Subcutaneous adipose tissue (tissue), 4 donors: ENCODE data around the gene REXO5. TPM values are rescaled to one million over a fixed set of nuclear protein-coding genes. Genes with fewer than 3 reads are reported as not detected.

ENCODE experiments used
- total RNA-seq, 4 donors: library from RNA; depleted of rRNA; stranded (reverse); fragments of >200 nt; gene quantifications; one replicate each; pipeline ENCODE4 v1.1.0, GENCODE V29; 2016
- TF ChIP-seq, protein P1 (sequence below): fragments of 450-650 bp; IDR thresholded peaks from one replicate; pipeline ENCODE4 v1.5.1; 2016; ENCODE audit warnings: low read depth, mild to moderate bottlenecking, control low read depth, antibody characterized with exemption, moderate library complexity

REXO5 gene
- total RNA-seq, 4 donors from 2014 or later: 3.6 to 6.5 (median 5.3) TPM

DNA sequence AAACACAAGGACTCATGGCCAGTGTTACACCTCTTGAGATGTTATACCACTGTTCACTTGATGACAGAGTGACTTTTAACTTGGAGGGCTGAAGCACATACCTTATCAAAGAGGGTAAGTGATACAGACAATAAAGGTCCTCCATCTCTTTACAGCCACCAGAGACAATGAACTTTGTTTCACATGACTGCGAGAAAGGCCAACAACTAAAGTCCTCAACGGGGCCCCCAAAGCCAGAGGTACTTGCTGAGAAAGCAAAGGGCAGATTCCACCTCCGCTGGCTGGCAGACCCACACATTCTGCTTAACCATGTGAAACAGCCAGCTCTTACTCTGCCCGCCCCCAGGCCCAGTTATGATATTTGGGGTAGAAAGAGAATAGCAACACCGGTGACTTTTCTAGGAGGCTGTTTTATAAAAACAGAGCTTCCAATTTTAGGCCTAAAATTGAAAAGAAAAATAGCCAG lies 72.4 kb downstream of the REXO5 start:
- TF ChIP-seq, protein P1, sequence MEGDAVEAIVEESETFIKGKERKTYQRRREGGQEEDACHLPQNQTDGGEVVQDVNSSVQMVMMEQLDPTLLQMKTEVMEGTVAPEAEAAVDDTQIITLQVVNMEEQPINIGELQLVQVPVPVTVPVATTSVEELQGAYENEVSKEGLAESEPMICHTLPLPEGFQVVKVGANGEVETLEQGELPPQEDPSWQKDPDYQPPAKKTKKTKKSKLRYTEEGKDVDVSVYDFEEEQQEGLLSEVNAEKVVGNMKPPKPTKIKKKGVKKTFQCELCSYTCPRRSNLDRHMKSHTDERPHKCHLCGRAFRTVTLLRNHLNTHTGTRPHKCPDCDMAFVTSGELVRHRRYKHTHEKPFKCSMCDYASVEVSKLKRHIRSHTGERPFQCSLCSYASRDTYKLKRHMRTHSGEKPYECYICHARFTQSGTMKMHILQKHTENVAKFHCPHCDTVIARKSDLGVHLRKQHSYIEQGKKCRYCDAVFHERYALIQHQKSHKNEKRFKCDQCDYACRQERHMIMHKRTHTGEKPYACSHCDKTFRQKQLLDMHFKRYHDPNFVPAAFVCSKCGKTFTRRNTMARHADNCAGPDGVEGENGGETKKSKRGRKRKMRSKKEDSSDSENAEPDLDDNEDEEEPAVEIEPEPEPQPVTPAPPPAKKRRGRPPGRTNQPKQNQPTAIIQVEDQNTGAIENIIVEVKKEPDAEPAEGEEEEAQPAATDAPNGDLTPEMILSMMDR: no peak

DNA sequence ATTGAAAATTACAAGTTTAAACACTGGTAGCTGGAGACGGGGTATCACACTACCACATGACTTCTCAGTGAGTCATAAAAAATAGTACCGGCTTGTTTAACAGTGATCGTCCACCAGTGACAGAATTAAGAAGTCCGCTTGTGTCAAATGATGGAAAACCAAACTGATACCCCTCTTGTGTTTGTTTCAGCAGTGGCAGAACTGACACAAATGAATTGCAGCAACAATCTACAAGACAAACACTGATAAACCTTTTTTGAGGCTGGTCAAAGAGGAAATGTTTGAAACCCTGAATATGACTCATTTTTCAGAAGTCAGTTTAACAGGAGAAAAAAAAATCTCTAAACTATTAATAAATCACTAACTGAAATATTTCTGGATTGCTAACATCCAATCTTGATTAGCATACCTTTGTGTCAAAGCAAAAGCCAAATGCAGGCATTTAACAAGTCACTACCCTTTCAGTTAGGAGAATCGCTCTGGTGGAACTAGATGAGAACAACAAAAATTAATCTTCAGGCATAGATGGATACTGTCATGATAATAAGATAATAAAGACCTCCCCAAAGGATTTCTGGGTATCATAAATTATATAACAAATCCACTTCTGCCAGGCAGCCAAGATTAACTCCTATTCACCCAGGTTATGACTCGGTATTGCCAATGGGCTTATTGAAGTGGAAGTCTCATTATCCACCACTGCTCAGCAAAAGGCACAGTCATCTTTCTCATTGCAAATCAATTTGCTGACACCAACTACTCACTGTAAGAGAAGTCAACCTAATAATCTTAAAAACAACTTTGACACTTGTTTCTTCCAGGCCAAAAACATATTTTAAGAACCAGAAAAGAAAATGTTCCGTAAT lies 73.1 kb downstream of the REXO5 start:
- TF ChIP-seq, protein P1: no peak

DNA sequence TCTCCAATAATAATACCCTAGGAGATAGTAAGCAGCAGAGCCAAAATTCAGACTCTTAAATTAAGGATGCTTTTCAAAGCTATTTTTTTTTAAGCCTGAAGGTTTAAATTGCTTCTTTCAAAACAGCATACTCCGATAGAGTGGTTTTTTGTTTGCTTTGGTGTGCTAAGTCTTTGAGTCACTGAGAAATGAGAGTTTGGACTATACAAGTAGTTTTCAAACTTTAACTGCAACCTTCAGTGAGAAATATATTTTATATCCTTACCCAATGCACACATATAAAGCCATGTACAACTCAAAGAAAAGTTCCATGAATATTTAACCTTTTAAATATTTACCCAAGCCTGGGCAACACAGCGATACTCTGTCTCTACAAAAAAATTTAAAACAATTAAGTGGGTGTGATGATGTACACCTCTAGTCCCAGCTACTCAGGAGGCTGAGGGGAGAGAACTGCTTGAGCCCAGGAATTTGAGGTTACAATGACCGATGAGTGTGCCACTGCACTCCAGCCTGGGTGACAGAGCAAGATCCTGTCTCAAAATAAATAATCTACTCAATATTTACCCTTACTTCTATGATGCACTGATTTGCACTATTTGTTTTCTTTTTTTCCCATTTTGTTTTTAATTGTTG lies 74.7 kb downstream of the REXO5 start:
- TF ChIP-seq, protein P1: no peak

DNA sequence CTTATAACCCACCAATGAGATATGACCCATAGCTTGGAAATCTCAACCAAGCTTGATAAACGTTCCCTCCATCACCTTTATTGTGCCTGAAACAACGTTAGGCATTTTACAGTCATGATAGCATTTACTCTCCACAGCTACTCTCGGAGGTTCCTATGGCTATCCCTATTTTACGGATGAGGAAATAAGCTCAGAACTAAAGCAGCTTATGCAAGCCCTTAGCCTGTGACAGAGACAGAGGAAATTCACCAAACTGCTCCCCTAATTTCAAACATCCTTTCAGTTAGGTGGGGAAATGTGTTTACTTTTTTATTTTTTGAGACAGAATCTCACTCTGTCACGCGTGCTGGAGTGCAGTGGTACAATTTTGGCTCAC lies 75.2 kb downstream of the REXO5 start:
- TF ChIP-seq, protein P1: no peak

DNA sequence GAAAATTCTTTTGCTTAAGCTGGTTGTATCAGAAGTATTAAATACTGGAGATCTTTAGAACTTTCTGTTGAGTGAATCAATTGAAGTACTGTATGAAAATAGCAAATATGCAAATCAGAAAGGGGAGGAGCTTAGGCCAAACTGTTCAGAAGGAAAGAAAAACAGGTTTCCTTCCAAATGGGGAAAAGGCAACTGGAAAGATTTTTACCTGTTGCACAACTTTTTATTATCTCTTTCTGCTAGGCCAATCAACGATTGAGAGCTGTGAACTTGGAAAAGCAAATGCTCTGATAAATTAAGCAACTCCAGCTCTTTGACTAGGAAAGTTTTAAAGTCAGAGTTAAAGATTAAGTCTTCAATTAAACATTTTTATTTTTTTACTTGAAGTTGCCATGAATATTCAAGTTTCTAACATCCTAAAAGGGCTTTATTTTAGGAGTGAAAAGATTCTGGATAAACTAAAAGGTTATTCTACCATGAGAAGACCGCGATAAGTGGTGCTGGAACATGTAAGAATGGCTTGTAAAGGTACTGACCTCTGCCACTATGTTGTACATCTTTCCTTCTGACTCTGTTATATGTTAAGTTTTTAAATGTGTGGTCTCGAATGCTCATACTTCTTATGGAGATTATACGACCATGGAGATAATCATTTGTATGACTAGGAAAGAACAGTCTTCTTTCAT lies 77.4 kb downstream of the REXO5 start:
- TF ChIP-seq, protein P1: no peak

DNA sequence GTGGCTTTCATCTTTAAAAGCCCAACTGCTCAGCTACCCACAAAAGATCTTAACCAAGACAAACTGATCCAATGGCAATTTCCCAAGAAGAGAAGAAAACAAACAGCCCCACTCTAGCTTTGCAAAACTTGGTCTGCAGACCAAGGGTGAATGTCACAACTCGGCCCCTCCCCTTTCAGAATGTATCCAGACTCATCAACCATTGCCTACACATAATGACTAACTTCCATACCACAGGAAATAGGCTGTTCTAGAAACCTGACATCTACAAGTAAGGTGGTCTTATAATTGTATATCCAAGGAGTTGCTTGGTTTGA lies 77.9 kb downstream of the REXO5 start:
- TF ChIP-seq, protein P1: no peak

DNA sequence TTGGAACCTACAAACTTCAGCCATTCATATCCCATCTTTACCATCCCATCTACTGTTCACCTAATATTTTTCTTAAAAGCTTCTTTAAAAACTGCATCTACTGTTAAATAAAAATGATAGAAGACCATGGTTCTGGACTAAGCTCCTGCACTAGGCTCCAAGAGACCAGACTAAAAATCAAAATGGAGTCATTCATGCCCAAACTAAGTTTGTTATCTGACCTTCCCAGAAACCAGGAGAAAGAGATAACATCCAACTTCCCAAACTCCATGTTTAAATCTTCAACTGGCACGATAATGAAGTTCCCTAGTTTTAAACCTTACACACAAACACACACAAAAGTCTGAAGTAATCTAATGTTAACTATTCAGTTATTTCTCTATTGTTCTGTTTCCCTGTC lies 80.0 kb downstream of the REXO5 start:
- TF ChIP-seq, protein P1: no peak
